Nephron progenitor cell (in vitro differentiated cells): ENCODE measurements around the gene NRF1.

ENCODE experiments used
- DNase-seq: peaks from one replicate; pipeline ENCODE4 v3.0.0; 2021
- H3K27ac Mint-ChIP-seq: 2 replicates; pipeline ENCODE4 v1.8.0; 2021; ENCODE audit warnings: mild to moderate bottlenecking, moderate library complexity, mixed read lengths
- H3K27me3 Mint-ChIP-seq: 2 replicates; pipeline ENCODE4 v1.8.0; 2021; ENCODE audit warnings: mild to moderate bottlenecking, low read depth, mixed read lengths; ENCODE audit not compliant: poor library complexity
- H3K36me3 Mint-ChIP-seq: 2 replicates; pipeline ENCODE4 v1.8.0; 2021; ENCODE audit warnings: low read depth, mixed read lengths
- H3K4me1 Mint-ChIP-seq: 2 replicates; pipeline ENCODE4 v1.8.0; 2021; ENCODE audit warnings: mixed read lengths
- H3K4me3 Mint-ChIP-seq: 2 replicates; pipeline ENCODE4 v1.8.0; 2021; ENCODE audit warnings: mild to moderate bottlenecking, moderate library complexity, mixed read lengths
- H3K9me3 Mint-ChIP-seq: 2 replicates; pipeline ENCODE4 v1.8.0; 2021; ENCODE audit warnings: mild to moderate bottlenecking, moderate library complexity, mixed read lengths
- TF ChIP-seq, protein P1 (sequence below): fragments of 200-600 bp; sonication (generic); IDR thresholded peaks from 2 replicates; pipeline ENCODE4 v1.5.0; 2021; ENCODE audit warnings: antibody characterized with exemption

Gene NRF1

DNA sequence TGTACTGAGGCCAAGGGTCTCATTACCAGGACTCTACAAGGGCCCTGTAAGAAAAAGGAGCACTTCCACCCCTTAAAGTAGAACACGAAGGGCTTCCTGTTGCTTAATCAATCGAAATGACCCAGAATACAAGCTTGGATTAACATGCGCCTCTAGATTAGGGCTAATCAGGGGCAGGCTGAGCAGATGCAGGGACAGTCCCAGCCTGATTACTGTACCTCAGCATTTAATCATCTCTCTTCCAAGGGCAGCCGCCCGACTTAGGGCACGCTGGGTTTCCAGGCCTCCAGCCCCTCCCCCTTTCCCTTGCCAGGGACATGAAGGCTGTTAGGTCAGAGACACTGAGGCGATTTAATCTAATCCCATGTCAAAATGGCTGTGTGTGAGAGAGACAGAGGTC lies 138.6 kb downstream of the NRF1 start:
- TF ChIP-seq, protein P1, sequence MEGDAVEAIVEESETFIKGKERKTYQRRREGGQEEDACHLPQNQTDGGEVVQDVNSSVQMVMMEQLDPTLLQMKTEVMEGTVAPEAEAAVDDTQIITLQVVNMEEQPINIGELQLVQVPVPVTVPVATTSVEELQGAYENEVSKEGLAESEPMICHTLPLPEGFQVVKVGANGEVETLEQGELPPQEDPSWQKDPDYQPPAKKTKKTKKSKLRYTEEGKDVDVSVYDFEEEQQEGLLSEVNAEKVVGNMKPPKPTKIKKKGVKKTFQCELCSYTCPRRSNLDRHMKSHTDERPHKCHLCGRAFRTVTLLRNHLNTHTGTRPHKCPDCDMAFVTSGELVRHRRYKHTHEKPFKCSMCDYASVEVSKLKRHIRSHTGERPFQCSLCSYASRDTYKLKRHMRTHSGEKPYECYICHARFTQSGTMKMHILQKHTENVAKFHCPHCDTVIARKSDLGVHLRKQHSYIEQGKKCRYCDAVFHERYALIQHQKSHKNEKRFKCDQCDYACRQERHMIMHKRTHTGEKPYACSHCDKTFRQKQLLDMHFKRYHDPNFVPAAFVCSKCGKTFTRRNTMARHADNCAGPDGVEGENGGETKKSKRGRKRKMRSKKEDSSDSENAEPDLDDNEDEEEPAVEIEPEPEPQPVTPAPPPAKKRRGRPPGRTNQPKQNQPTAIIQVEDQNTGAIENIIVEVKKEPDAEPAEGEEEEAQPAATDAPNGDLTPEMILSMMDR, result no peak
- Mint-ChIP-seq H3K27me3 (no peaks in the 10 kb centered on the region), H3K36me3 (peaks cover 47% of the 10 kb centered on the region), H3K4me3 (no peak overlapping the region), H3K9me3 (no peaks in the 10 kb centered on the region), H3K27ac (no peak overlapping the region), H3K4me1 (peaks cover 15% of the 10 kb centered on the region)
- no peak for DNase-seq

DNA sequence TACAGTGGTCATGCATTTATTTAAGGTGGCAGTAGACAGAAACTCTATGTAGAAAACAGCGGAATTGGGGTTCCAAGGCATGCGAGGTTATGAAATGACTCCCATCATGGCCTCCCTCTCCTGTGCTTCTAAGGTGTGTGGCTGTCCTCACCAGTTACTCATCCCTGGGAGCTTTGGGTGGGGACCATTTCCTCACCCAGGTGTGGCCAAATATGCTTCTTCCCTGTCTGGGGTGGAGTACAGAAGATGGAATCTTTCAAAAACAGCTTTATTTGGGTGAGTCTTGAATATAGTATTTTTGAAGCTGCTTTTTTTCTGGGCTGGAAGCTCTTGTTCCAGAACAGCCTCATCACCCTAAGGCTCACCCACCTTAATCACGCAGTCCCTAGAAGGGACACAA lies 139.0 kb downstream of the NRF1 start:
- no peaks in the 10 kb centered on the region for H3K27me3 Mint-ChIP-seq
- H3K9me3 Mint-ChIP-seq, result no peaks in the 10 kb centered on the region
- H3K27ac Mint-ChIP-seq, result no peak overlapping the region
- H3K36me3 Mint-ChIP-seq, result peaks cover 48% of the 10 kb centered on the region
- TF ChIP-seq, protein P1, result no peak
- no peak overlapping the region for H3K4me3 Mint-ChIP-seq
- H3K4me1 Mint-ChIP-seq, result peaks cover 15% of the 10 kb centered on the region
- DNase-seq, result no peak

DNA sequence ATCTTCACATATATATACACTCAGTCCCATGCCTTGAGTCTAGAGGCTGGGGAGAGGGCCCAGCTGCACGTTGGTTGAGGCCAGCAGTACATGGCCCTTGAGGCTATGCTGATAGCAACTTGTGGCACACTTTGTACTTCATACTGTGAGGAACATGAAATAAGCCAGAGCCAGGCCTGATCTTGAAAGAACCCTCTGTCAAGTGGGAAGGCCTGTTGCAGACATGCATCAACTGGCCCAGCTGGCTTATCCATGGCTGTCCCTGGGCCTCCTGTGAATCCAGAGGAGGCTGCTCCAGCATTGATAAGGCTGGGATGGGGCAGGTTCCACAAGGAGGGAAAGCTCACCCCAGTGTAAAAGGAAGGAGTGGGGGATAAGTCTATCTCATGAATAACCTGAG lies 140.4 kb downstream of the NRF1 start:
- no peak for DNase-seq
- no peak overlapping the region for H3K4me3 Mint-ChIP-seq
- peaks cover 5% of the 10 kb centered on the region for H3K4me1 Mint-ChIP-seq
- H3K36me3 Mint-ChIP-seq, result peaks cover 59% of the 10 kb centered on the region
- no peaks in the 10 kb centered on the region for H3K27me3 Mint-ChIP-seq
- H3K9me3 Mint-ChIP-seq, result no peaks in the 10 kb centered on the region
- TF ChIP-seq, protein P1, result no peak
- no peak overlapping the region for H3K27ac Mint-ChIP-seq

DNA sequence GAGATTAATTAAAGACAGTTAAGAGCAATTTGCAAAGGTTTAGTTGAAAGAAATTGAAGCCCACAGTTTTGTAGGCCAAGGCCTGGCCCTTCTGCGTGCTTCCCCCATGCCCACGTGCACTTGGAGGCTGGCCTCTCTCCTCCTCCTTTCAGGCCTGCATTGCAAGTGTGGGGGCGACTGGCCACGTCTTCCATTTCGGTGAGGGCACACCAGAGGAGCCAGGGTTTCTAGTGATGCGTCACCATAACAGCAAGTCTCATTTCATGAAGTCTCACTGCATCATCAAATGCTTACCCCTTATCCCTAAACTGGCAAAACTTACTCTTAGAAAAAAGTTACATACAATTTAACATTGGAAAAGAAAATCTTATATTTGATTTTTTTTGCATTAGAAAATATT lies 141.2 kb downstream of the NRF1 start:
- Mint-ChIP-seq H3K4me1 (no peaks in the 10 kb centered on the region), H3K9me3 (no peaks in the 10 kb centered on the region), H3K4me3 (no peak overlapping the region), H3K27me3 (peaks cover 3% of the 10 kb centered on the region), H3K27ac (no peak overlapping the region), H3K36me3 (peaks cover 60% of the 10 kb centered on the region)
- DNase-seq, result no peak
- TF ChIP-seq, protein P1, result no peak

DNA sequence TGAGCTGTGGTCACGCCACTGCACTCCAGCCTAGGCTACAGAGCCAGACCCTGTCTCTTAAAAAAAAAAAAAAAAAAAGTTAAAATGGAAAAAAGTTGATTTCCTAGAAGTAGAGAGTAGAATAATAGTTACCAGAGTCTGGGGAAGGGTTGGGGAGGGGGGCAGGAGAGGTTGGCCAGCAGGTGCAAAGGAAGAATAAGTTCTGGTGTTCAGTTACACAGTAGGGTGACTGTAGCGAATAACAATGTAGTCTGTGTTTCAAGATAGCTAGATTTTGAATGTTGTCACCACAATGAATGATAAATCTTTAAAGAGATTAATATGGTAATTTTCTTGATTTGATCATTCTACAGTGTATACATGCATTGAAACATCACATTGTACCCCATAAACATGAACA lies 142.9 kb downstream of the NRF1 start:
- H3K4me3 Mint-ChIP-seq, result no peak overlapping the region
- peaks cover 56% of the 10 kb centered on the region for H3K36me3 Mint-ChIP-seq
- no peak overlapping the region for H3K27ac Mint-ChIP-seq
- no peak for DNase-seq
- no peaks in the 10 kb centered on the region for H3K4me1 Mint-ChIP-seq
- TF ChIP-seq, protein P1, result no peak
- H3K9me3 Mint-ChIP-seq, result no peaks in the 10 kb centered on the region
- H3K27me3 Mint-ChIP-seq, result peaks cover 3% of the 10 kb centered on the region

DNA sequence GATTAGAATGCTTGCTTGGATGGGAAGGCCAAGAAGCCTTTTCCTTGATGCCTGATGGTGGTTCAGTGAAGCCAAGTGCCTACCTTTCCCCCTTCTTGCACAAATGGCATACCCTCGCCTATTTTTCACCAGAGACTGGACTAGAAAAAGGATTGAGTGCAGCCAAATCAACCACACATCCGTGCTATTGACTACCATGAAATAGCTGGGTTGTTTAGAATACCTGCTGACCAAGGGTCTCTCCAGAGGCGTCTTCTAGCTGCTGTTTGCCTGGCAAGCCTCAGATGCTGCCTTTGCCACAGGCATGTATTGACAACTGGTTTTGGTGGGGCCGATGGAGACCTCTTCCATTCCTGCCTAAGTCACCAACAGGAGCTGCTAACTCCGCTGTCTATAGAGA lies 146.5 kb downstream of the NRF1 start:
- Mint-ChIP-seq H3K36me3 (peaks cover 38% of the 10 kb centered on the region), H3K27me3 (peaks cover 3% of the 10 kb centered on the region), H3K4me1 (peaks cover under 1% of the 10 kb centered on the region), H3K9me3 (no peaks in the 10 kb centered on the region), H3K4me3 (no peak overlapping the region), H3K27ac (no peak overlapping the region)
- no peak for DNase-seq
- TF ChIP-seq, protein P1, result no peak
